ENCODE measurements around the gene XPC.

DNA sequence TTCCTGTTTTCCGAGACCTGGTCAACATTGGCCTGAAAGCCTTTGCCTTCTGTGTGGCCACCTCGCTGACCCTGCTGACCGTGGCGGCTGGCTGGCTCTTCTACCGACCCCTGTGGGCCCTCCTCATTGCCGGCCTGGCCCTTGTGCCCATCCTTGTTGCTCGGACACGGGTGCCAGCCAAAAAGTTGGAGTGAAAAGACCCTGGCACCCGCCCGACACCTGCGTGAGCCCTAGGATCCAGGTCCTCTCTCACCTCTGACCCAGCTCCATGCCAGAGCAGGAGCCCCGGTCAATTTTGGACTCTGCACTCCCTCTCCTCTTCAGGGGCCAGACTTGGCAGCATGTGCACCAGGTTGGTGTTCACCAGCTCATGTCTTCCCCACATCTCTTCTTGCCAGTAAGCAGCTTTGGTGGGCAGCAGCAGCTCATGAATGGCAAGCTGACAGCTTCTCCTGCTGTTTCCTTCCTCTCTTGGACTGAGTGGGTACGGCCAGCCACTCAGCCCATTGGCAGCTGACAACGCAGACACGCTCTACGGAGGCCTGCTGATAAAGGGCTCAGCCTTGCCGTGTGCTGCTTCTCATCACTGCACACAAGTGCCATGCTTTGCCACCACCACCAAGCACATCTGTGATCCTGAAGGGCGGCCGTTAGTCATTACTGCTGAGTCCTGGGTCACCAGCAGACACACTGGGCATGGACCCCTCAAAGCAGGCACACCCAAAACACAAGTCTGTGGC, 36.6 kb downstream of the XPC start:
- TF ChIP-seq, protein P1, sequence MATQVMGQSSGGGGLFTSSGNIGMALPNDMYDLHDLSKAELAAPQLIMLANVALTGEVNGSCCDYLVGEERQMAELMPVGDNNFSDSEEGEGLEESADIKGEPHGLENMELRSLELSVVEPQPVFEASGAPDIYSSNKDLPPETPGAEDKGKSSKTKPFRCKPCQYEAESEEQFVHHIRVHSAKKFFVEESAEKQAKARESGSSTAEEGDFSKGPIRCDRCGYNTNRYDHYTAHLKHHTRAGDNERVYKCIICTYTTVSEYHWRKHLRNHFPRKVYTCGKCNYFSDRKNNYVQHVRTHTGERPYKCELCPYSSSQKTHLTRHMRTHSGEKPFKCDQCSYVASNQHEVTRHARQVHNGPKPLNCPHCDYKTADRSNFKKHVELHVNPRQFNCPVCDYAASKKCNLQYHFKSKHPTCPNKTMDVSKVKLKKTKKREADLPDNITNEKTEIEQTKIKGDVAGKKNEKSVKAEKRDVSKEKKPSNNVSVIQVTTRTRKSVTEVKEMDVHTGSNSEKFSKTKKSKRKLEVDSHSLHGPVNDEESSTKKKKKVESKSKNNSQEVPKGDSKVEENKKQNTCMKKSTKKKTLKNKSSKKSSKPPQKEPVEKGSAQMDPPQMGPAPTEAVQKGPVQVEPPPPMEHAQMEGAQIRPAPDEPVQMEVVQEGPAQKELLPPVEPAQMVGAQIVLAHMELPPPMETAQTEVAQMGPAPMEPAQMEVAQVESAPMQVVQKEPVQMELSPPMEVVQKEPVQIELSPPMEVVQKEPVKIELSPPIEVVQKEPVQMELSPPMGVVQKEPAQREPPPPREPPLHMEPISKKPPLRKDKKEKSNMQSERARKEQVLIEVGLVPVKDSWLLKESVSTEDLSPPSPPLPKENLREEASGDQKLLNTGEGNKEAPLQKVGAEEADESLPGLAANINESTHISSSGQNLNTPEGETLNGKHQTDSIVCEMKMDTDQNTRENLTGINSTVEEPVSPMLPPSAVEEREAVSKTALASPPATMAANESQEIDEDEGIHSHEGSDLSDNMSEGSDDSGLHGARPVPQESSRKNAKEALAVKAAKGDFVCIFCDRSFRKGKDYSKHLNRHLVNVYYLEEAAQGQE (IDR thresholded peaks at IDR 0.05; ENCODE audit: low read depth): no peak
- TF ChIP-seq RAD21 (IDR thresholded peaks at IDR 0.05; ENCODE audit: low read depth) (no peak), CREB1 (IDR thresholded peaks at IDR 0.05; ENCODE audit: low read depth) (no peak), EP300 (IDR thresholded peaks at IDR 0.05; ENCODE audit: borderline replicate concordance) (no peak), FOXM1 (IDR thresholded peaks at IDR 0.05; ENCODE audit: borderline replicate concordance, low read depth) (no peak), TEAD4 (IDR thresholded peaks at IDR 0.05) (no peak), TCF12 (IDR thresholded peaks at IDR 0.05; ENCODE audit: low read depth) (no peak), ZBTB7A (IDR thresholded peaks at IDR 0.05; ENCODE audit: low read depth) (no peak), CEBPB (IDR thresholded peaks at IDR 0.05) (no peak), YY1 (IDR thresholded peaks at IDR 0.05; ENCODE audit: low read depth) (no peak), TAF1 (IDR thresholded peaks at IDR 0.05; ENCODE audit: low read depth) (no peak)
- TF ChIP-seq, protein P2, sequence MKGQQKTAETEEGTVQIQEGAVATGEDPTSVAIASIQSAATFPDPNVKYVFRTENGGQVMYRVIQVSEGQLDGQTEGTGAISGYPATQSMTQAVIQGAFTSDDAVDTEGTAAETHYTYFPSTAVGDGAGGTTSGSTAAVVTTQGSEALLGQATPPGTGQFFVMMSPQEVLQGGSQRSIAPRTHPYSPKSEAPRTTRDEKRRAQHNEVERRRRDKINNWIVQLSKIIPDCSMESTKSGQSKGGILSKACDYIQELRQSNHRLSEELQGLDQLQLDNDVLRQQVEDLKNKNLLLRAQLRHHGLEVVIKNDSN (IDR thresholded peaks at IDR 0.05): no peak
- TF ChIP-seq, protein P3, sequence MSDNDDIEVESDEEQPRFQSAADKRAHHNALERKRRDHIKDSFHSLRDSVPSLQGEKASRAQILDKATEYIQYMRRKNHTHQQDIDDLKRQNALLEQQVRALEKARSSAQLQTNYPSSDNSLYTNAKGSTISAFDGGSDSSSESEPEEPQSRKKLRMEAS (IDR thresholded peaks at IDR 0.05): no peak

Measured in Ishikawa (cell line).